DOHH2 (cell line): Measurements from ENCODE around the gene NPAP1.
"Not testable (repeated sequence)": the region's sequence is repeated elsewhere in the genome, so short reads cannot be mapped to it uniquely, and the experiment has no call there.

Experiments
- H3F3A ChIP-seq: fragments of 200-600 bp; sonication (generic), shearing (Covaris generic); 2 replicates; pipeline ENCODE4 v1.6.0; 2016; ENCODE audit warnings: antibody characterized with exemption, mild to moderate bottlenecking; ENCODE audit not compliant: control insufficient read depth, insufficient read depth
- H3K27ac ChIP-seq: fragments of 200-600 bp; sonication (generic); 2 replicates; pipeline ENCODE4 v1.5.1; 2014; ENCODE audit warnings: low read depth, mild to moderate bottlenecking, low read length, moderate library complexity
- H3K27me3 ChIP-seq: fragments of 200-600 bp; sonication (generic); 2 replicates; pipeline ENCODE4 v1.6.1; 2014; ENCODE audit warnings: mild to moderate bottlenecking, low read length, mixed read lengths; ENCODE audit not compliant: control insufficient read depth
- H3K36me3 ChIP-seq: fragments of 200-600 bp; sonication (generic); 2 replicates; pipeline ENCODE4 v1.6.1; 2014; ENCODE audit warnings: mild to moderate bottlenecking, low read length, moderate library complexity, mixed read lengths; ENCODE audit not compliant: control insufficient read depth
- H3K4me1 ChIP-seq: fragments of 200-600 bp; sonication (generic); 2 replicates; pipeline ENCODE4 v1.6.1; 2014; ENCODE audit warnings: mild to moderate bottlenecking, low read length, mixed read lengths; ENCODE audit not compliant: control insufficient read depth
- H3K4me2 ChIP-seq: fragments of 200-600 bp; sonication (generic); 2 replicates; pipeline ENCODE4 v1.6.0; 2014; ENCODE audit warnings: mild to moderate bottlenecking, low read length, moderate library complexity
- H3K4me3 ChIP-seq: fragments of 200-600 bp; sonication (generic); 2 replicates; pipeline ENCODE4 v1.5.1; 2014; ENCODE audit warnings: mild to moderate bottlenecking, low read length, mixed read lengths
- H3K79me2 ChIP-seq: fragments of 200-600 bp; sonication (generic); 2 replicates; pipeline ENCODE4 v1.6.1; 2014; ENCODE audit warnings: mild to moderate bottlenecking, low read length, mixed read lengths; ENCODE audit not compliant: control insufficient read depth
- H3K9me2 ChIP-seq: fragments of 200-600 bp; sonication (generic); replicated peaks from 2 replicates; pipeline ENCODE4 v1.6.1; 2014; ENCODE audit warnings: mild to moderate bottlenecking, low read length, mixed read lengths; ENCODE audit not compliant: control insufficient read depth
- H3K9me3 ChIP-seq: fragments of 200-600 bp; sonication (generic); 2 replicates; pipeline ENCODE4 v1.6.1; 2014; ENCODE audit warnings: antibody characterized with exemption, low read length, mixed read lengths; ENCODE audit not compliant: control insufficient read depth, insufficient read depth
- H4K20me1 ChIP-seq: fragments of 200-600 bp; sonication (generic); 2 replicates; pipeline ENCODE4 v1.6.0; 2014; ENCODE audit warnings: low read depth, mild to moderate bottlenecking, antibody characterized with exemption, low read length, moderate library complexity; ENCODE audit not compliant: control insufficient read depth, insufficient read depth
- CTCF ChIP-seq: fragments of 200-600 bp; sonication (generic); IDR thresholded peaks from one replicate; pipeline ENCODE4 v1.5.1; 2014; ENCODE audit warnings: antibody characterized with exemption, mild to moderate bottlenecking, low read depth, low read length; ENCODE audit not compliant: poor library complexity, severe bottlenecking
- EZH2phosphoT487 ChIP-seq: fragments of 200-600 bp; sonication (generic); IDR thresholded peaks from 2 replicates; pipeline ENCODE4 v1.6.1; 2017; ENCODE audit warnings: borderline replicate concordance, mild to moderate bottlenecking, antibody characterized with exemption, low read length, moderate library complexity, mixed read lengths

Gene NPAP1

GRCh38 chr15:24676431-24676830 is 856 bp downstream of the NPAP1 start:
- Histone ChIP-seq H3K4me3 (no peak overlapping the region), H3K4me1 (no peaks in the 10 kb centered on the region), H3K9me2 (no peaks in the 10 kb centered on the region), H3F3A (no peaks in the 10 kb centered on the region), H3K4me2 (no peak overlapping the region), H3K36me3 (no peaks in the 10 kb centered on the region), H3K27ac (no peak overlapping the region), H3K9me3 (peaks cover 6% of the 10 kb centered on the region; the same call in 1 of the 2 replicates), H3K79me2 (no peaks in the 10 kb centered on the region), H4K20me1 (no peaks in the 10 kb centered on the region), H3K27me3 (no peaks in the 10 kb centered on the region)
- TF ChIP-seq CTCF (no peak), EZH2phosphoT487 (no peak)

GRCh38 chr15:24678485-24678884 is 2.9 kb downstream of the NPAP1 start:
- no peak overlapping the region for H3K4me2 ChIP-seq
- no peaks in the 10 kb centered on the region for H3K27me3 ChIP-seq
- H3K9me2 ChIP-seq = no peaks in the 10 kb centered on the region
- no peaks in the 10 kb centered on the region for H3K79me2 ChIP-seq
- no peaks in the 10 kb centered on the region for H4K20me1 ChIP-seq
- TF ChIP-seq EZH2phosphoT487 (no peak), CTCF (no peak)
- no peaks in the 10 kb centered on the region for H3K36me3 ChIP-seq
- no peaks in the 10 kb centered on the region for H3F3A ChIP-seq
- H3K9me3 ChIP-seq = peaks cover 6% of the 10 kb centered on the region; the same call in 1 of the 2 replicates
- H3K27ac ChIP-seq = no peak overlapping the region
- no peak overlapping the region for H3K4me3 ChIP-seq
- H3K4me1 ChIP-seq = no peaks in the 10 kb centered on the region

GRCh38 chr15:24682002-24682401 is 6.4 kb downstream of the NPAP1 start:
- H3F3A ChIP-seq = no peaks in the 10 kb centered on the region
- H3K79me2 ChIP-seq = no peaks in the 10 kb centered on the region
- H3K36me3 ChIP-seq = no peaks in the 10 kb centered on the region
- H4K20me1 ChIP-seq = no peaks in the 10 kb centered on the region
- H3K27me3 ChIP-seq = no peaks in the 10 kb centered on the region
- H3K4me2 ChIP-seq = no peak overlapping the region
- no peak overlapping the region for H3K27ac ChIP-seq
- H3K9me3 ChIP-seq = peaks cover 6% of the 10 kb centered on the region; the same call in 1 of the 2 replicates
- H3K4me3 ChIP-seq = no peak overlapping the region
- no peaks in the 10 kb centered on the region for H3K4me1 ChIP-seq
- TF ChIP-seq CTCF (no peak), EZH2phosphoT487 (no peak)
- no peaks in the 10 kb centered on the region for H3K9me2 ChIP-seq

- H3K9me3 ChIP-seq = peaks cover 10% of the 10 kb centered on the region; the same call in 1 of the 2 replicates
- H3K4me1 ChIP-seq, H3K4me2 ChIP-seq, H3K4me3 ChIP-seq, H3K27ac ChIP-seq, H4K20me1 ChIP-seq, H3K36me3 ChIP-seq, H3F3A ChIP-seq, H3K27me3 ChIP-seq, H3K79me2 ChIP-seq, H3K9me2 ChIP-seq: not testable (repeated sequence)
Observed at GRCh38 chr15:24682905-24683304, 7.3 kb downstream of the NPAP1 start.
